Esophagus squamous epithelium (tissue), 5 donors: Measurements from ENCODE around the gene CTPS1. TPM values are rescaled to one million over a fixed set of nuclear protein-coding genes. Genes with fewer than 3 reads are reported as not detected.

Source experiments
- DNase-seq: peaks from one replicate; lab custom pipeline; 2025; lab: John Stamatoyannopoulos, UW
- H3K27ac ChIP-seq, 4 donors: fragments of 200-600 bp; sonication (generic); one replicate each; pipeline ENCODE4 v1.5.1; 2016 to 2019; ENCODE audit warnings: mild to moderate bottlenecking in 1 of 4
- H3K27me3 ChIP-seq, 4 donors: fragments of 200-600 bp; sonication (generic); 1 replicate in 3 of 4; 2 replicates in 1 of 4; pipeline versions ENCODE4 v1.5.1 to v1.6.0; 2017 to 2021; ENCODE audit warnings: antibody characterized with exemption in 1 of 4
- H3K36me3 ChIP-seq, 3 donors: fragments of 200-600 bp; sonication (generic); one replicate each; pipeline ENCODE4 v1.5.1; 2016 to 2019
- H3K4me1 ChIP-seq, 3 donors: fragments of 200-600 bp; sonication (generic); one replicate each; pipeline ENCODE4 v1.5.1; 2017 to 2019
- H3K4me3 ChIP-seq, 4 donors: fragments of 200-600 bp; sonication (generic); 1 replicate in 3 of 4; 2 replicates in 1 of 4; pipeline ENCODE4 v1.5.1; 2016 to 2019; ENCODE audit warnings: mild to moderate bottlenecking in 2 of 4, moderate library complexity in 1 of 4
- H3K9me3 ChIP-seq, 3 donors: fragments of 200-600 bp; sonication (generic); one replicate each; pipeline ENCODE4 v1.5.1; 2016 to 2019
- POLR2A ChIP-seq, 4 donors: fragments of 450-650 bp; IDR thresholded peaks; one replicate each; pipeline ENCODE4 v1.6.1; 2017; ENCODE audit warnings: antibody characterized with exemption in 4 of 4, mild to moderate bottlenecking in 4 of 4, moderate library complexity in 3 of 4
- WGBS, 2 donors: methylation state at CpG; one replicate each; pipeline ENCODE4 v1.1.5; 2018; 5-methylcytosine and 5-hydroxymethylcytosine counted together
- intact Hi-C: fragments of 100-400 bp; cut with DNase I; formaldehyde crosslinking; loops from one replicate; pipeline ENCODE4 v1.15.0; 2022
- total RNA-seq, 4 donors: library from RNA; depleted of rRNA; stranded (reverse); fragments of >200 nt; gene quantifications; one replicate each; pipeline ENCODE4 v1.1.0, GENCODE V29; 2016
- TF ChIP-seq, protein P1 (sequence below), 6 experiments: fragments of 450-650 bp in 4 of 6; fragments of 200-600 bp in 2 of 6; sonication (generic) in 2 of 6; IDR thresholded peaks; one replicate each; pipeline ENCODE4 v1.5.1; 2016 to 2019; ENCODE audit warnings: antibody characterized with exemption in 6 of 6, mild to moderate bottlenecking in 4 of 6, moderate library complexity in 4 of 6
- donor health status: DM: yes; HTN: yes; CAD: no.

Gene CTPS1
- total RNA-seq, 4 donors from 2014 or later, result 14.6 to 42.8 (median 23.7) TPM

DNA sequence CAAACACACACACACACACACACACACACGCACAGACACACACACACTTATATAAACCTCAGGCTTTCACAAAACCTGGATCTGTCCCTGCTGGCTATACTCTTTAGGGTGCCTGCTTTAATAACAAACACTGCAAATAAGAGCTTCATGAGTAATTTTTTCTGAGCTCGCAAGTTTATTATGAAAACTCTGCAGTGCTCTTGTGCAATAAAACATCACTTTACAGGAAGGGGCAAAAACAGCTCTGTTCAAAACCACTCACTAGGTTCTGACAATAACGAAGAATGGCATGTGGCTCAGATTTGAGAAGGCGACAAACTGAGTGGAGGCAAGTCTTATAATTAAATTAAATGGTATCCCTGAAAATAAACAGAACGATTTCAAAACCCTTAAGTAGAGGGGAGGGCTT, 42.6 kb upstream of the CTPS1 start:
- TF ChIP-seq POLR2A (IDR thresholded peaks at IDR 0.05), result no peak
- TF ChIP-seq, protein P1, sequence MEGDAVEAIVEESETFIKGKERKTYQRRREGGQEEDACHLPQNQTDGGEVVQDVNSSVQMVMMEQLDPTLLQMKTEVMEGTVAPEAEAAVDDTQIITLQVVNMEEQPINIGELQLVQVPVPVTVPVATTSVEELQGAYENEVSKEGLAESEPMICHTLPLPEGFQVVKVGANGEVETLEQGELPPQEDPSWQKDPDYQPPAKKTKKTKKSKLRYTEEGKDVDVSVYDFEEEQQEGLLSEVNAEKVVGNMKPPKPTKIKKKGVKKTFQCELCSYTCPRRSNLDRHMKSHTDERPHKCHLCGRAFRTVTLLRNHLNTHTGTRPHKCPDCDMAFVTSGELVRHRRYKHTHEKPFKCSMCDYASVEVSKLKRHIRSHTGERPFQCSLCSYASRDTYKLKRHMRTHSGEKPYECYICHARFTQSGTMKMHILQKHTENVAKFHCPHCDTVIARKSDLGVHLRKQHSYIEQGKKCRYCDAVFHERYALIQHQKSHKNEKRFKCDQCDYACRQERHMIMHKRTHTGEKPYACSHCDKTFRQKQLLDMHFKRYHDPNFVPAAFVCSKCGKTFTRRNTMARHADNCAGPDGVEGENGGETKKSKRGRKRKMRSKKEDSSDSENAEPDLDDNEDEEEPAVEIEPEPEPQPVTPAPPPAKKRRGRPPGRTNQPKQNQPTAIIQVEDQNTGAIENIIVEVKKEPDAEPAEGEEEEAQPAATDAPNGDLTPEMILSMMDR (IDR thresholded peaks at IDR 0.05), result no peak
- intact Hi-C loops, result no loop called here
- Histone ChIP-seq H3K4me3 (no peak overlapping the region), H3K4me1 (peaks cover 0 to 20% (median 4%) of the 10 kb centered on the region in 3 donors), H3K9me3 (no peaks in the 10 kb centered on the region), H3K27ac (no peak overlapping the region), H3K27me3 (no peaks in the 10 kb centered on the region), H3K36me3 (no peaks in the 10 kb centered on the region)
- no peak for DNase-seq
- WGBS, 2 donors, result 60 to 70% methylated on average over 5 of the region's 5 CpGs

GRCh38 chr1:40938393-40938792, 41.1 kb upstream of the CTPS1 start:
- TF ChIP-seq, protein P1 (IDR thresholded peaks at IDR 0.05), result no peak
- TF ChIP-seq POLR2A (IDR thresholded peaks at IDR 0.05), result no peak
- no peaks in the 10 kb centered on the region for H3K27me3 ChIP-seq
- H3K36me3 ChIP-seq, result no peaks in the 10 kb centered on the region
- no peak for DNase-seq
- intact Hi-C loops, result no loop called here
- H3K4me3 ChIP-seq, result no peak overlapping the region
- WGBS, 2 donors, result 98 to 99% methylated on average over 5 to 6 of the region's 6 CpGs
- peaks cover 0 to 21% (median 0%) of the 10 kb centered on the region in 3 donors for H3K4me1 ChIP-seq
- H3K27ac ChIP-seq, result no peak overlapping the region
- H3K9me3 ChIP-seq, result no peaks in the 10 kb centered on the region

GRCh38 chr1:40939320-40940059, 40.0 kb upstream of the CTPS1 start:
- H3K36me3 ChIP-seq, result no peaks in the 10 kb centered on the region
- H3K27ac ChIP-seq, result peak overlapping the region in 2 of 4 donors; percentile 53 to 62
- TF ChIP-seq, protein P1 (IDR thresholded peaks at IDR 0.05), result no peak
- TF ChIP-seq POLR2A (IDR thresholded peaks at IDR 0.05), result no peak
- DNase-seq, result no peak
- 64 to 78% methylated on average over 11 to 12 of the region's 12 CpGs for WGBS, 2 donors
- no peaks in the 10 kb centered on the region for H3K9me3 ChIP-seq
- no peak overlapping the region for H3K4me3 ChIP-seq
- H3K4me1 ChIP-seq, result peaks cover 0 to 32% (median 3%) of the 10 kb centered on the region in 3 donors
- intact Hi-C loops, result no loop called here
- no peaks in the 10 kb centered on the region for H3K27me3 ChIP-seq

DNA sequence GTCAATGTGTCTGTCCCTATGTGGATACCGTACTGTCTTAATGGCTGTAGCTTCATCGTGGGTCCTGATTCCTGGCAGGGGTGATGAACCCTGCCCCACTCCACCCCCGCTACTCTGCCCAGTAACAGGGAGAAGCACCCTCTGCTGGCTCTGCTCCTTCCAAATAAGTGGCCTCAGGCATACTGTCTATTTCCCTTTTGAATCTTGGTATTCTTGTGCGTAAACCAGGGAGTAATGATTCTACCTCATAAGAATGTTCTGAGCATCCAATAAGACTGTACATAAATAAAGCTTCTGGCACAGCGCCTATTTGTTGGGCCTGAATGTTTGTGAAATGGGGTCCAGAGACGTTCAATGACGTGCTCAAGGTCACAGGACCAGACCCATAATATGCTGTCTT, 35.2 kb upstream of the CTPS1 start:
- Histone ChIP-seq H3K4me1 (peaks cover 7 to 45% (median 9%) of the 10 kb centered on the region in 3 donors), H3K36me3 (no peaks in the 10 kb centered on the region), H3K27me3 (no peaks in the 10 kb centered on the region), H3K4me3 (no peak overlapping the region), H3K9me3 (no peaks in the 10 kb centered on the region), H3K27ac (peak overlapping the region; percentile 42 to 79 (median 68))
- intact Hi-C loops, result no loop called here
- DNase-seq, result no peak
- TF ChIP-seq, protein P1 (IDR thresholded peaks at IDR 0.05), result no peak
- no peak for TF ChIP-seq POLR2A (IDR thresholded peaks at IDR 0.05)
- 50 to 51% methylated on average over 5 to 7 of the region's 7 CpGs for WGBS, 2 donors

- DNase-seq, result no peak
- TF ChIP-seq, protein P1 (IDR thresholded peaks at IDR 0.05), result no peak
- no peak for TF ChIP-seq POLR2A (IDR thresholded peaks at IDR 0.05)
- H3K36me3 ChIP-seq, result no peaks in the 10 kb centered on the region
- H3K27ac ChIP-seq, result peak overlapping the region; percentile 42 to 79 (median 68)
- H3K9me3 ChIP-seq, result no peaks in the 10 kb centered on the region
- 32 to 50% methylated on average over 6 of the region's 6 CpGs for WGBS, 2 donors
- intact Hi-C loops, result loop anchor here (5.0 kb wide), 1 partner anchor 163 kb away; the partner anchor contains the start of gene KCNQ4
- H3K4me3 ChIP-seq, result no peak overlapping the region
- no peaks in the 10 kb centered on the region for H3K27me3 ChIP-seq
- H3K4me1 ChIP-seq, result peaks cover 7 to 42% (median 9%) of the 10 kb centered on the region in 3 donors
Observed at GRCh38 chr1:40944841-40945430, 34.6 kb upstream of the CTPS1 start.
